ENCODE measurements around the gene CELSR1. TPM values are rescaled to one million over a fixed set of nuclear protein-coding genes. Genes with fewer than 3 reads are reported as not detected.

CELSR1 gene
- polyA plus RNA-seq, 1 experiment, result 0.14 TPM

DNA sequence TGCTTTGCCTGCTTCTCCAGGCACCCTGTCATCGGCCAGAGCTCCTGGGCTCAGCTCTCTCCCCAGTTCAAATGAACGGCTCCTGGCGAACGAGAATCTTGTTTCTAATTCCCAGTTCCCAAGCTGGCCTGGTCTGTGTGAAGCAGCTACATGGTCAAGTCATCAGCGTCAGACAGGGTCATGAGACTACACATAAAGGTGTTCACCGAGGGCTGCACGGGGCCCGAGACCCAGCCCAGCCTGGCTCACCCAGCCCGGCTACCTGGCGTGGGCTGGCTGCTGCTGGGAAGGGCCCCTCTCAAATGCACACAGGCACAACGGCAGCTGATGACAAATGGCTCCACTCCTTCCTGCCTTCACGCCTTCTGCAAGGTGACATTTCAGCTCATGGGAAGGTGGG is 14.6 kb upstream of the CELSR1 start:
- peaks cover 15% of the 10 kb centered on the region for H3K27me3 ChIP-seq (ENCODE audit: control insufficient read depth, insufficient read depth, low read length)
- no peak overlapping the region for H3K27ac ChIP-seq (ENCODE audit: low read depth, low read length)
- no peak overlapping the region for H3K4me3 ChIP-seq (ENCODE audit: low read depth, low read length)
- ChIA-PET POLR2A (no interaction called here), CTCF (interaction anchor here (0.8 to 1.3 kb wide), 2 partner anchors 11 to 184 kb away, joined by 4 to 7 read pairs; no protein-coding TSS in a partner anchor)
- TF ChIP-seq, protein P1, sequence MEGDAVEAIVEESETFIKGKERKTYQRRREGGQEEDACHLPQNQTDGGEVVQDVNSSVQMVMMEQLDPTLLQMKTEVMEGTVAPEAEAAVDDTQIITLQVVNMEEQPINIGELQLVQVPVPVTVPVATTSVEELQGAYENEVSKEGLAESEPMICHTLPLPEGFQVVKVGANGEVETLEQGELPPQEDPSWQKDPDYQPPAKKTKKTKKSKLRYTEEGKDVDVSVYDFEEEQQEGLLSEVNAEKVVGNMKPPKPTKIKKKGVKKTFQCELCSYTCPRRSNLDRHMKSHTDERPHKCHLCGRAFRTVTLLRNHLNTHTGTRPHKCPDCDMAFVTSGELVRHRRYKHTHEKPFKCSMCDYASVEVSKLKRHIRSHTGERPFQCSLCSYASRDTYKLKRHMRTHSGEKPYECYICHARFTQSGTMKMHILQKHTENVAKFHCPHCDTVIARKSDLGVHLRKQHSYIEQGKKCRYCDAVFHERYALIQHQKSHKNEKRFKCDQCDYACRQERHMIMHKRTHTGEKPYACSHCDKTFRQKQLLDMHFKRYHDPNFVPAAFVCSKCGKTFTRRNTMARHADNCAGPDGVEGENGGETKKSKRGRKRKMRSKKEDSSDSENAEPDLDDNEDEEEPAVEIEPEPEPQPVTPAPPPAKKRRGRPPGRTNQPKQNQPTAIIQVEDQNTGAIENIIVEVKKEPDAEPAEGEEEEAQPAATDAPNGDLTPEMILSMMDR (IDR thresholded peaks at IDR 0.05; ENCODE audit: low read depth, low read length), result no peak
- H3K9me3 ChIP-seq (ENCODE audit: control insufficient read depth, insufficient read depth, low read length), result peaks cover 17% of the 10 kb centered on the region
- DNase-seq (ENCODE audit: low read depth, low spot score), result no peak

DNA sequence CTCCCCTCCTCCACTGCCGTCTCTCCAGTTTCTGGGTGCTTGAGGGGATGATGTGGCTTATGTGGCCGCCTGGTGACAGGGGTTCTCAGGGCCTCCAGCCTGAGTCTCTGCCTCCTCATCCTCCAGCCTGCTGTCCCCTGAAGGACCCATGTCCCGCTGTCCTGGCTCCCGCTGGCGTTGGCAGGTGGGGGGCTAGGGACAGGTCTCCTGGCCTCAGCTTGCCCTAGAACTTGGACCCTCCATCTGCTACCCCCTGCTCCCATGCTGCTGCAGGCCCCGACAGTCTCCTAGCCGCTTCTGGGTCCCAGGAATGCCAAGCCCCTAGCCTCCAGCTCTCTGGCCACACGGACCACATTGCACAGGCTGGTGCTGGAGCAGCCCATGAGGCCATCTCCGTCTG is 13.9 kb upstream of the CELSR1 start:
- Histone ChIP-seq H3K27me3 (ENCODE audit: control insufficient read depth, insufficient read depth, low read length) (peaks cover 15% of the 10 kb centered on the region), H3K4me3 (ENCODE audit: low read depth, low read length) (no peak overlapping the region), H3K27ac (ENCODE audit: low read depth, low read length) (no peak overlapping the region), H3K9me3 (ENCODE audit: control insufficient read depth, insufficient read depth, low read length) (peaks cover 15% of the 10 kb centered on the region)
- TF ChIP-seq, protein P1 (IDR thresholded peaks at IDR 0.05; ENCODE audit: low read depth, low read length), result no peak
- POLR2A ChIA-PET, result no interaction called here
- CTCF ChIA-PET, result interaction anchor here (0.8 to 1.5 kb wide), 3 partner anchors 9 to 184 kb away, joined by 3 to 7 read pairs (median 4); no protein-coding TSS in a partner anchor
- DNase-seq (ENCODE audit: low read depth, low spot score), result no peak

DNA sequence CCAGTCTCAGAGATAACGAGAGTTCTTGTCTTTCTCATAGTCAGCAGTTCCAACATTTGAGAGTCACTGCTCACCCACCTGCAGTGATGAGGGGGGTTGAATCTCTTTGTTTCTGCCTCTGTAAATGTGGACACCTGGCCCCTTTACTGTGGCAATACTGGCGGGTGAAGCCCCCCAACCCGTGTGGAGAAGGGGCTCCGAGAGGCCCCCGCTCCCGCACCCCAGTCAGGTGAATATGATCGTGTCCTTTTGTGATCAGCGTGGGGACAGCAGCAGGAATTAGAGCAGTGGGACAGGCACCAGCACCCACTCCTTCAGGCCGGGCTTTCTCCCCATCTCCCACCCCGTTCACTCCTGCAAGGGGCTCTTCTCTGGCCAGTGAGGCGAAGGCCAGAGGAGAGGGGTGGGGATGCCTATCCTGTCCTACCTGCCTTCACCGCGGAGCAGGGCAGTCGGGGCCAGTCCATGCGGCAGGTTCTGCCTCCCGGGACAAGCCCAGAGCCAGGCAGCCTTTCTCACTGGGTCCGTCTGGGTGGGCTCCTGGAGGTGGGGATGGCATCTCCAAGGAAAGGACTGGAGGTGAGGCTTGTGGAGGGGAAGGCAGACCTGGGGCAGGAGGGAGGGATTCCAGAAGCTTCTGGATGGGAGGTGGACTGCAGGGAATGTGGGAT is 12.7 kb upstream of the CELSR1 start:
- DNase-seq (ENCODE audit: low read depth, low spot score), result no peak
- Histone ChIP-seq H3K27me3 (ENCODE audit: control insufficient read depth, insufficient read depth, low read length) (peaks cover 13% of the 10 kb centered on the region), H3K9me3 (ENCODE audit: control insufficient read depth, insufficient read depth, low read length) (peaks cover 15% of the 10 kb centered on the region), H3K27ac (ENCODE audit: low read depth, low read length) (no peak overlapping the region), H3K4me3 (ENCODE audit: low read depth, low read length) (no peak overlapping the region)
- ChIA-PET CTCF (interaction anchor here (1.0 to 1.5 kb wide), 3 partner anchors 10 to 182 kb away, joined by 3 to 5 read pairs (median 3); no protein-coding TSS in a partner anchor), POLR2A (no interaction called here)
- TF ChIP-seq, protein P1 (IDR thresholded peaks at IDR 0.05; ENCODE audit: low read depth, low read length), result no peak

DNA sequence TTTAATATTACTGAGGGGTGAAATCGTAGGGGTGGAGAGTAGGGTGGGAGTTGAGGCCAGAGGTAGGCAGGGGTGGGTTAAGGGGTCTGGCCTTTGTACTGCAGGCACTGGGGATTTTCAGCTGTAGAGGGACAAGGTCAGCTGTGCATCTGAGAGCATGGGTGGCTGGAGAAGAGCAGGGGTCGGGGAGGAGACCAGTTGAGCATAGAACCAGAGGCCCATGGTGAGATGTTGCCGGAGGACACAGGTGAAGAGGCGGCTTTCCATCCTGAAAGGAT is 12.1 kb upstream of the CELSR1 start:
- TF ChIP-seq, protein P1 (IDR thresholded peaks at IDR 0.05; ENCODE audit: low read depth, low read length), result no peak
- Histone ChIP-seq H3K4me3 (ENCODE audit: low read depth, low read length) (no peak overlapping the region), H3K27me3 (ENCODE audit: control insufficient read depth, insufficient read depth, low read length) (peaks cover 10% of the 10 kb centered on the region), H3K27ac (ENCODE audit: low read depth, low read length) (no peak overlapping the region), H3K9me3 (ENCODE audit: control insufficient read depth, insufficient read depth, low read length) (peaks cover 15% of the 10 kb centered on the region)
- no peak for DNase-seq (ENCODE audit: low read depth, low spot score)
- ChIA-PET POLR2A (no interaction called here), CTCF (interaction anchor here (1.4 kb wide), 1 partner anchor 14 kb away, joined by 5 read pairs; no protein-coding TSS in a partner anchor)

DNA sequence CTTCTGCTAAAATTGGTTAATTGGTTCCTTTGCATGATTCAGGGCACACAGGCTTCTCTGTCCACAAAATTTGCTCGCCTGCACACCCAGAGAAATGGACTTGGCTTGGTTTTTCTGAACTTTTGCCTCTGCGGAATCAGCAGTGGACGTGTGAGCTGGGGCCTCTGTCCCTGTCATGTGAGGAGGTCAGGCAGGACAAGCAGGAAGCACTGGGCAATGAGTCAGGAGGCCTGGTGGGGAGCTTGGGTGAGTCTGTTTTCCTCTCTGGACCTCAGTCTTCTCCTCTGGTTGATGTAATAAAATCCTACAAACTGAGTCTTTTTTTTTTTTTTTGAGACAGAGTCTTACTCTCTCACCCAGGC is 10.4 kb upstream of the CELSR1 start:
- H3K4me3 ChIP-seq (ENCODE audit: low read depth, low read length), result no peak overlapping the region
- peaks cover 10% of the 10 kb centered on the region for H3K9me3 ChIP-seq (ENCODE audit: control insufficient read depth, insufficient read depth, low read length)
- peaks cover 4% of the 10 kb centered on the region for H3K27me3 ChIP-seq (ENCODE audit: control insufficient read depth, insufficient read depth, low read length)
- H3K27ac ChIP-seq (ENCODE audit: low read depth, low read length), result peak overlapping the region; percentile 74
- peak; percentile 47 for DNase-seq (ENCODE audit: low read depth, low spot score)
- TF ChIP-seq, protein P1 (IDR thresholded peaks at IDR 0.05; ENCODE audit: low read depth, low read length), result no peak
- ChIA-PET POLR2A (interaction anchor here (1.1 kb wide), 1 partner anchor 134 kb away, joined by 3 read pairs; no protein-coding TSS in a partner anchor), CTCF (interaction anchor here (0.6 to 3.3 kb wide), 4 partner anchors 15 to 434 kb away, joined by 5 to 27 read pairs (median 12); no protein-coding TSS in a partner anchor)

All from AG04450 (cell line).